Stimulated activated naive CD8-positive, alpha-beta T cell treated with anti-CD3 and anti-CD28 coated beads, Interleukin-15, amount 100 ng/mL, for 72 hours (primary cell): ENCODE measurements around the gene NFE2.

Experiments used
- ATAC-seq: fragments of 150-1000 bp; cut with Tn5 transposase; 2 replicates; pipeline ENCODE4 v1.10.0; 2021; ENCODE audit warnings: mild to moderate bottlenecking, moderate library complexity
- DNase-seq, 2 donors: peaks; one replicate each; pipeline ENCODE4 v3.0.0; 2021 to 2022
- H3K27ac Mint-ChIP-seq, 2 donors: one replicate each; pipeline ENCODE4 v1.8.0; 2022; ENCODE audit warnings: mild to moderate bottlenecking in 2 of 2, mixed read lengths in 2 of 2, moderate library complexity in 2 of 2
- H3K27me3 Mint-ChIP-seq: one replicate; pipeline ENCODE4 v1.8.0; 2022; ENCODE audit warnings: mixed read lengths
- H3K4me1 Mint-ChIP-seq: one replicate; pipeline ENCODE4 v1.8.0; 2022; ENCODE audit warnings: mild to moderate bottlenecking, mixed read lengths
- H3K4me3 Mint-ChIP-seq, 2 donors: one replicate each; pipeline ENCODE4 v1.8.0; 2022; ENCODE audit warnings: mild to moderate bottlenecking in 2 of 2, mixed read lengths in 2 of 2, moderate library complexity in 1 of 2
- H3K9me3 Mint-ChIP-seq, 2 donors: one replicate each; pipeline ENCODE4 v1.8.0; 2022; ENCODE audit warnings: mixed read lengths in 2 of 2

The NFE2 gene

GRCh38 chr12:54279632-54280467 lies 21.0 kb downstream of the NFE2 start, which contains the start of gene CBX5:
Gene CBX5 (minus strand): TSS chr12:54280122. CDS start chr12:54257650, 22,472 bp downstream.
- ATAC-seq, result peak; percentile 85
- Mint-ChIP-seq H3K27me3 (no peaks in the 10 kb centered on the region), H3K4me1 (peaks cover 68% of the 10 kb centered on the region), H3K27ac (no peak within 1 kb of the TSS), H3K4me3 (no peak within 1 kb of the TSS), H3K9me3 (no peaks in the 10 kb centered on the region)
- DNase-seq, result peak; percentile 100

GRCh38 chr12:54279227-54279631 lies 21.6 kb downstream of the NFE2 start:
- no peak overlapping the region for H3K27ac Mint-ChIP-seq
- no peak overlapping the region for H3K4me3 Mint-ChIP-seq
- ATAC-seq (no peak), DNase-seq (no peak)
- no peaks in the 10 kb centered on the region for H3K27me3 Mint-ChIP-seq
- H3K4me1 Mint-ChIP-seq, result peaks cover 68% of the 10 kb centered on the region
- H3K9me3 Mint-ChIP-seq, result no peaks in the 10 kb centered on the region

- no peaks in the 10 kb centered on the region for H3K27me3 Mint-ChIP-seq
- H3K4me3 Mint-ChIP-seq, result no peak overlapping the region
- H3K9me3 Mint-ChIP-seq, result no peaks in the 10 kb centered on the region
- H3K27ac Mint-ChIP-seq, result peak overlapping the region in 1 of 2 donors; percentile 71
- ATAC-seq, result no peak
- H3K4me1 Mint-ChIP-seq, result peaks cover 68% of the 10 kb centered on the region
- DNase-seq, result no peak
Measured at GRCh38 chr12:54277823-54278276, 23.0 kb downstream of the NFE2 start.

GRCh38 chr12:54276368-54276767 lies 24.4 kb downstream of the NFE2 start:
- DNase-seq (no peak), ATAC-seq (no peak)
- no peaks in the 10 kb centered on the region for H3K9me3 Mint-ChIP-seq
- peaks cover 68% of the 10 kb centered on the region for H3K4me1 Mint-ChIP-seq
- peak overlapping the region in 1 of 2 donors; percentile 66 for H3K27ac Mint-ChIP-seq
- H3K27me3 Mint-ChIP-seq, result no peaks in the 10 kb centered on the region
- peak overlapping the region; percentile 10 to 44 for H3K4me3 Mint-ChIP-seq

GRCh38 chr12:54273981-54274380 lies 26.8 kb downstream of the NFE2 start:
- DNase-seq (no peak), ATAC-seq (no peak)
- no peaks in the 10 kb centered on the region for H3K9me3 Mint-ChIP-seq
- H3K4me3 Mint-ChIP-seq, result no peak overlapping the region
- no peak overlapping the region for H3K27ac Mint-ChIP-seq
- no peaks in the 10 kb centered on the region for H3K27me3 Mint-ChIP-seq
- peaks cover 83% of the 10 kb centered on the region for H3K4me1 Mint-ChIP-seq

- Mint-ChIP-seq H3K27ac (no peak overlapping the region), H3K4me3 (peak overlapping the region in 1 of 2 donors; percentile 35), H3K4me1 (peaks cover 72% of the 10 kb centered on the region), H3K27me3 (no peaks in the 10 kb centered on the region), H3K9me3 (no peaks in the 10 kb centered on the region)
- no peak for DNase-seq
- ATAC-seq, result peak; percentile 80
Measured at GRCh38 chr12:54272214-54272613, 28.6 kb downstream of the NFE2 start.

- no peak overlapping the region for H3K4me3 Mint-ChIP-seq
Measured at GRCh38 chr12:54270345-54270744, 30.5 kb downstream of the NFE2 start.

GRCh38 chr12:54266852-54267251 lies 34.0 kb downstream of the NFE2 start:
- no peaks in the 10 kb centered on the region for H3K9me3 Mint-ChIP-seq
- H3K4me3 Mint-ChIP-seq, result no peak overlapping the region
- no peak for ATAC-seq
- H3K27me3 Mint-ChIP-seq, result no peaks in the 10 kb centered on the region
- no peak overlapping the region for H3K27ac Mint-ChIP-seq
- H3K4me1 Mint-ChIP-seq, result peaks cover 31% of the 10 kb centered on the region
- DNase-seq, result no peak

More at GRCh38 chr12:54270345-54270744, 30.5 kb downstream of the NFE2 start:
- H3K27ac Mint-ChIP-seq, result no peak overlapping the region
- H3K9me3 Mint-ChIP-seq, result no peaks in the 10 kb centered on the region
- DNase-seq (no peak), ATAC-seq (peak; percentile 53)
- peaks cover 58% of the 10 kb centered on the region for H3K4me1 Mint-ChIP-seq
- H3K27me3 Mint-ChIP-seq, result no peaks in the 10 kb centered on the region

GRCh38 chr12:54265364-54265812 lies 35.4 kb downstream of the NFE2 start:
- Mint-ChIP-seq H3K4me1 (peaks cover 29% of the 10 kb centered on the region), H3K9me3 (no peaks in the 10 kb centered on the region), H3K27me3 (no peaks in the 10 kb centered on the region), H3K27ac (no peak overlapping the region), H3K4me3 (no peak overlapping the region)
- DNase-seq (no peak), ATAC-seq (no peak)

- Mint-ChIP-seq H3K27ac (peak overlapping the region in 1 of 2 donors; percentile 20), H3K4me3 (no peak overlapping the region), H3K4me1 (peaks cover 38% of the 10 kb centered on the region), H3K27me3 (no peaks in the 10 kb centered on the region), H3K9me3 (no peaks in the 10 kb centered on the region)
- DNase-seq (no peak), ATAC-seq (no peak)
Measured at GRCh38 chr12:54262403-54262925, 38.4 kb downstream of the NFE2 start.

- no peak overlapping the region for H3K4me3 Mint-ChIP-seq
- no peaks in the 10 kb centered on the region for H3K9me3 Mint-ChIP-seq
- ATAC-seq (no peak), DNase-seq (no peak)
- no peaks in the 10 kb centered on the region for H3K27me3 Mint-ChIP-seq
- peaks cover 38% of the 10 kb centered on the region for H3K4me1 Mint-ChIP-seq
- no peak overlapping the region for H3K27ac Mint-ChIP-seq
Measured at GRCh38 chr12:54261815-54262402, 38.9 kb downstream of the NFE2 start.

GRCh38 chr12:54259194-54260011 lies 41.4 kb downstream of the NFE2 start:
- H3K9me3 Mint-ChIP-seq, result no peaks in the 10 kb centered on the region
- peaks cover 30% of the 10 kb centered on the region for H3K4me1 Mint-ChIP-seq
- H3K4me3 Mint-ChIP-seq, result peak overlapping the region; percentile 73 to 91
- H3K27ac Mint-ChIP-seq, result peak overlapping the region; percentile 94
- DNase-seq, result peak; percentile 41 to 70
- no peaks in the 10 kb centered on the region for H3K27me3 Mint-ChIP-seq
- peak; percentile 98 for ATAC-seq

GRCh38 chr12:54258201-54258681 lies 42.6 kb downstream of the NFE2 start:
- peaks cover 30% of the 10 kb centered on the region for H3K4me1 Mint-ChIP-seq
- H3K27ac Mint-ChIP-seq, result no peak overlapping the region
- no peak for ATAC-seq

GRCh38 chr12:54257332-54257731 lies 43.5 kb downstream of the NFE2 start:
- ATAC-seq (no peak), DNase-seq (no peak)
- no peak overlapping the region for H3K27ac Mint-ChIP-seq
- no peaks in the 10 kb centered on the region for H3K9me3 Mint-ChIP-seq
- no peak overlapping the region for H3K4me3 Mint-ChIP-seq
- H3K27me3 Mint-ChIP-seq, result no peaks in the 10 kb centered on the region
- H3K4me1 Mint-ChIP-seq, result peaks cover 30% of the 10 kb centered on the region

More at GRCh38 chr12:54258201-54258681, 42.6 kb downstream of the NFE2 start:
- Mint-ChIP-seq H3K9me3 (no peaks in the 10 kb centered on the region), H3K27me3 (no peaks in the 10 kb centered on the region), H3K4me3 (peak overlapping the region in 1 of 2 donors; percentile 26)
- DNase-seq, result no peak

- H3K27ac Mint-ChIP-seq, result no peak overlapping the region
- no peaks in the 10 kb centered on the region for H3K27me3 Mint-ChIP-seq
- ATAC-seq, result no peak
- H3K4me3 Mint-ChIP-seq, result no peak overlapping the region
- H3K4me1 Mint-ChIP-seq, result peaks cover 7% of the 10 kb centered on the region
- no peak for DNase-seq
- H3K9me3 Mint-ChIP-seq, result no peaks in the 10 kb centered on the region
Measured at GRCh38 chr12:54253240-54253639, 47.6 kb downstream of the NFE2 start.
